Progenitor cell of endocrine pancreas (in vitro differentiated cells): ENCODE data around the gene HTR2B. TPM values are rescaled to one million over a fixed set of nuclear protein-coding genes. Genes with fewer than 3 reads are reported as not detected.

Source experiments
- DNase-seq: peaks from one replicate; pipeline ENCODE4 v3.0.0; 2021; ENCODE audit warnings: low spot score; ENCODE audit not compliant: unreplicated experiment
- H3K27ac Mint-ChIP-seq: 2 replicates; pipeline ENCODE4 v1.8.0; 2021; ENCODE audit warnings: mild to moderate bottlenecking, moderate library complexity, mixed read lengths
- H3K27me3 Mint-ChIP-seq: 2 replicates; pipeline ENCODE4 v1.8.0; 2021; ENCODE audit warnings: mixed read lengths
- H3K36me3 Mint-ChIP-seq: 2 replicates; pipeline ENCODE4 v1.8.0; 2022; ENCODE audit warnings: mixed read lengths; ENCODE audit not compliant: insufficient read depth
- H3K4me1 Mint-ChIP-seq: 2 replicates; pipeline ENCODE4 v1.8.0; 2021; ENCODE audit warnings: low read depth, mixed read lengths
- H3K4me3 Mint-ChIP-seq: 2 replicates; pipeline ENCODE4 v1.8.0; 2021; ENCODE audit warnings: low read depth, mild to moderate bottlenecking, moderate library complexity, mixed read lengths
- H3K9me3 Mint-ChIP-seq: 2 replicates; pipeline ENCODE4 v1.8.0; 2021; ENCODE audit warnings: low read depth, mixed read lengths
- total RNA-seq: library from RNA; stranded (reverse); gene quantifications from 2 replicates; pipeline ENCODE4 v1.2.1, GENCODE V29; 2021
- TF ChIP-seq, protein P1 (sequence below): fragments of 200-600 bp; sonication (generic); IDR thresholded peaks from one replicate; pipeline ENCODE4 v1.5.0; 2021; ENCODE audit warnings: antibody characterized with exemption, mild to moderate bottlenecking; ENCODE audit not compliant: unreplicated experiment

The HTR2B gene
- total RNA-seq, 1 donor from 2014 or later: not detected

DNA sequence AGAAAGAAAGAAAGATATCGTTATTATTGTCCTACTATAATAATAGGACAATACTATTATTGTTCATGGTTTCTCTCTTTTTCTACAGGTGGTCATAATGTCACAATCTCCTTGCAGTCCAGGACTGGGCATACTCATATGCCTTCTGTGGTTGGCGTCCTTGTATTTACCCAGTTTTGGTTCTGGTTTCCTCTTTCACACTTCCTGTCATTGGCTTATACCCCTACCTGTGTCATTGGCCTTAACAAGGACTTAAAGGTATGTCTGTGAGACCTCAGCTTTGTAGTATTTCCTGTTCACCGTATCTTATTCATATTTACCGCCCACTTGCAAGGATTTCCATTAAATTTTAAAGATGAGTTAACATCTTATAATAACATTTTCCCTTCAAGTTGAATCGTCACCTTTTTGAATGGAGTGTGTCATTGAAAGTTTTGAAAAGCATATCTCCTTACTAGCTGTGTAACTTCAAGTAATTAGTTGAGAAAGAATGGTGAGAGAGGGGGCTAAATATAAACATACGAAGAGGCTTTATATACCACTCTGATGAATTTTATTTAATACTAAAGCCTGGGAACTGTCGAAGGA is 36.5 kb upstream of the HTR2B start:
- H3K27ac Mint-ChIP-seq: no peak overlapping the region
- H3K36me3 Mint-ChIP-seq: peaks cover 19% of the 10 kb centered on the region

DNA sequence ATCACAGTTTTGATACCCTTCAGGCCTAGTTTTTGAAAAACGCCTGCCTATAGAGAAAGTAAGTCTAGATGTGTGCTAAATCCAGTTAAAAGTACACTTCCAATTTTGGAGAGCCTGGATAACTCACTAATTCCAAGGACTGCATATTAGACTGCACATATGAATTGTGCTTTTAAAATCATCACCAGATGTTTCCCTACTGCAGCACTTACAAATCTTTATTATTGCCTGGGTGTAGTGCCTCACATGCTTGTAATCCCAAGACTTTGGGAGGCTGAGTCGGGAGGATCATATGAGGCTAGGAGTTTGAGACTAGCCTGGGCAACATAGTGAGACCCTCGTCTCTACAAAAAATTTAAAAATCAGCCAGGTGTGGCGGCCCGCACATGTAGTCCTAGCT is 35.9 kb upstream of the HTR2B start:
- H3K9me3 Mint-ChIP-seq: no peaks in the 10 kb centered on the region
- peaks cover 16% of the 10 kb centered on the region for H3K36me3 Mint-ChIP-seq
- no peak for DNase-seq
- H3K27ac Mint-ChIP-seq: no peak overlapping the region
- H3K4me1 Mint-ChIP-seq: no peaks in the 10 kb centered on the region
- H3K27me3 Mint-ChIP-seq: no peaks in the 10 kb centered on the region
- TF ChIP-seq, protein P1, sequence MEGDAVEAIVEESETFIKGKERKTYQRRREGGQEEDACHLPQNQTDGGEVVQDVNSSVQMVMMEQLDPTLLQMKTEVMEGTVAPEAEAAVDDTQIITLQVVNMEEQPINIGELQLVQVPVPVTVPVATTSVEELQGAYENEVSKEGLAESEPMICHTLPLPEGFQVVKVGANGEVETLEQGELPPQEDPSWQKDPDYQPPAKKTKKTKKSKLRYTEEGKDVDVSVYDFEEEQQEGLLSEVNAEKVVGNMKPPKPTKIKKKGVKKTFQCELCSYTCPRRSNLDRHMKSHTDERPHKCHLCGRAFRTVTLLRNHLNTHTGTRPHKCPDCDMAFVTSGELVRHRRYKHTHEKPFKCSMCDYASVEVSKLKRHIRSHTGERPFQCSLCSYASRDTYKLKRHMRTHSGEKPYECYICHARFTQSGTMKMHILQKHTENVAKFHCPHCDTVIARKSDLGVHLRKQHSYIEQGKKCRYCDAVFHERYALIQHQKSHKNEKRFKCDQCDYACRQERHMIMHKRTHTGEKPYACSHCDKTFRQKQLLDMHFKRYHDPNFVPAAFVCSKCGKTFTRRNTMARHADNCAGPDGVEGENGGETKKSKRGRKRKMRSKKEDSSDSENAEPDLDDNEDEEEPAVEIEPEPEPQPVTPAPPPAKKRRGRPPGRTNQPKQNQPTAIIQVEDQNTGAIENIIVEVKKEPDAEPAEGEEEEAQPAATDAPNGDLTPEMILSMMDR: no peak
- no peak overlapping the region for H3K4me3 Mint-ChIP-seq

More for the DNA sequence above, 36.5 kb upstream of the HTR2B start:
- H3K27me3 Mint-ChIP-seq: no peaks in the 10 kb centered on the region
- no peaks in the 10 kb centered on the region for H3K9me3 Mint-ChIP-seq
- DNase-seq: no peak
- no peaks in the 10 kb centered on the region for H3K4me1 Mint-ChIP-seq
- no peak overlapping the region for H3K4me3 Mint-ChIP-seq
- TF ChIP-seq, protein P1: no peak

DNA sequence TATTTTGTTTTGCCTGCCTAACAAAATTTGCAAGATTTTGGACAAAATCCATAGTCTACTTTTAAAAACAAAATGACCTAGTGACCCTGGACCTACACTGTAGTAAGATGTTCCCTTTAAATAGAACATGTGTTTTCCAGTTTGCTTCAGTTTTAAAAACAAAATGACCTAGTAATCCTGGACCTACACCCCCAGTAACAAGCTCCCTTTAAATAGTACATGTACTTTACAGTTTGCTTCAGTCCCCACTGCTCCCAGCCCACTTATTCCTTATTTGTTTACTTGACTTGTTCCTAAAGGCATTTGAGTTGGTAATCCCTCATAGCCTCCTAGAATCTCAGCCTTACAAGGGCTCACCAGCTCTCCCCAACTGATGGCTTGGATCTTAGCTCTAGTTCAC is 34.5 kb upstream of the HTR2B start:
- Mint-ChIP-seq H3K9me3 (no peaks in the 10 kb centered on the region), H3K27ac (no peak overlapping the region), H3K27me3 (no peaks in the 10 kb centered on the region), H3K4me3 (no peak overlapping the region), H3K4me1 (peaks cover 3% of the 10 kb centered on the region), H3K36me3 (peaks cover 15% of the 10 kb centered on the region)
- no peak for DNase-seq
- TF ChIP-seq, protein P1: no peak

DNA sequence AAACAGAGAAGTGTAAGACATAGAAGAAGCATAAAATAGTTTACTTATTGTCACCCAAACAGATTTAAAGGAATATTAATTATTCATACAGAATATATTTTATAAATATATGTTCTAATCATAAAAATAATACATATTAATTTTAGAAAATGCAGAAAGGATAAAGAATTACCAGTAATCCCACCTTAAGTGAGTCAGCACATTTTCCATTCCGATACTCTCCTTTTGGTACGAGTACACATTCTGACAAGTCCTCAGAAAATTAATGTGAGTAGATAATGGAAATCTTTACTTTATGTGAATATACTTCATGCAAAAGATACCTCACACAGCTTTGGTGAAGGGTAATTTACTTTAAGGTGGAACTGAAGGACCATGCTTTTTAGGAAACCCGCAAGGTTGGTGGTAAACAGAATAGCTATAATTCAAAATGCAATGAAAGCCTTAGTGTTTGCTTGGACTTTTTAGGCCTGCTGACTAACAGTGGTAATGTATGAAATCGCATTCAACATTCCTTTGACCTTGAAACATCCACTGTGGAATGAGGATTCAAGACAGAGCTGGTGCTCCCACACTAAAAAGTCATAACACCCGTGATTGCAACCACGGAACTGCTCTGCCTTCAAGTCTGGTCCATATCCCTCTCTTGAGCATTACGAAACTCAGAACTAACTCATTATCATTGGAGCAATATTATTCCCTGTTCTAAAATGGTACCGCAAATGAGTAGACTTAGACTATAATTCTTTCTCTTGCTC is 28.1 kb upstream of the HTR2B start:
- TF ChIP-seq, protein P1: no peak
- H3K27me3 Mint-ChIP-seq: no peaks in the 10 kb centered on the region
- H3K4me1 Mint-ChIP-seq: peaks cover 3% of the 10 kb centered on the region
- H3K4me3 Mint-ChIP-seq: no peak overlapping the region
- DNase-seq: no peak
- peaks cover 19% of the 10 kb centered on the region for H3K36me3 Mint-ChIP-seq
- H3K27ac Mint-ChIP-seq: no peak overlapping the region
- H3K9me3 Mint-ChIP-seq: no peaks in the 10 kb centered on the region

DNA sequence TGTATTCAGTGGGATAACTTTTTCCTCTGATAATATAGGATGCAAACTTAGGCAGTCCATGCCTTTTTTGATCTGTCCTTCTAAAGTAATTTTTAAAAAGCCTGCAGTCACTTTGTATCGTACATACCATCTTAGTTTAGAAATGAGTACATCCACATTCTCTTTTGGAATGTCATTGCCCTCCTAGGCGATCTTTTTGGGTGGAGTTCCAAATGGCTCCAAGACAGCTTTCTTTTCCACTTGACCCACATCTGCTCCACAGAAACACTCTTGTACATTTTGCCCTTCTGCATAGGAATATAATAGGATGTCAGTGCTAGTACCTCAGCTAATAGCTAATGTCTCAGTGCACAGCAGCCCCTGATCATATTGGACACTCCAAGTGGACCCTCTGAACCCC is 21.8 kb upstream of the HTR2B start:
- Mint-ChIP-seq H3K36me3 (peaks cover 24% of the 10 kb centered on the region), H3K27me3 (no peaks in the 10 kb centered on the region), H3K4me1 (no peaks in the 10 kb centered on the region), H3K27ac (no peak overlapping the region), H3K4me3 (no peak overlapping the region), H3K9me3 (no peaks in the 10 kb centered on the region)
- no peak for DNase-seq
- TF ChIP-seq, protein P1: no peak
